Mucosa of descending colon (tissue), 3 donors: Measurements from ENCODE around the gene SLC25A4. TPM values are rescaled to one million over a fixed set of nuclear protein-coding genes. Genes with fewer than 3 reads are reported as not detected.
A peak's percentile ranks its signal among the peaks of the same experiment; 100 is the strongest.

Source experiments
- ATAC-seq: fragments of 200-7000 bp; cut with Tn5 transposase; one replicate; pipeline ENCODE4 v1.9.1; 2020; ENCODE audit warnings: mild to moderate bottlenecking, moderate library complexity
- DNase-seq, 3 donors: peaks; one replicate each; pipeline ENCODE4 v3.0.0-alpha.2; 2020
- H3K36me3 ChIP-seq: fragments of 200-600 bp; one replicate; pipeline ENCODE4 v1.8.0; 2021; ENCODE audit warnings: low read depth, mild to moderate bottlenecking
- H3K4me1 ChIP-seq: fragments of 200-600 bp; one replicate; pipeline ENCODE4 v1.8.0; 2021; ENCODE audit warnings: low read depth, mild to moderate bottlenecking
- H3K4me3 ChIP-seq: fragments of 200-600 bp; one replicate; pipeline ENCODE4 v1.8.0; 2021; ENCODE audit warnings: mild to moderate bottlenecking
- H3K9me3 ChIP-seq: fragments of 200-600 bp; one replicate; pipeline ENCODE4 v1.8.0; 2021; ENCODE audit warnings: mild to moderate bottlenecking
- intact Hi-C, 2 donors: fragments of 100-400 bp; cut with DNase I in 1 of 2; cut with micrococcal nuclease in 1 of 2; formaldehyde crosslinking; loops; one replicate each; pipeline versions ENCODE4 v1.11.0 to v1.11.1; 2022; cut with DNase I, micrococcal nuclease
- long read RNA-seq, 2 donors: library from polyadenylated mRNA; unstranded; transcript quantifications; one replicate each; pipeline ENCODE4 v2.0.0, GENCODE V29; 2019 to 2021
- total RNA-seq, 3 donors: library from RNA; stranded (reverse); fragmentation: NEBNext Ultra II Directional in 2 of 3; extraction: Animal tissue kit (Norgen Biotek cat#: 25700) in 2 of 3; gene quantifications; one replicate each; pipeline versions ENCODE4 v1.2.1 to v1.2.4, GENCODE V29; 2021 to 2023
- TF ChIP-seq, protein P1 (sequence below): fragments of 200-600 bp; IDR thresholded peaks from one replicate; pipeline ENCODE4 v1.8.0; 2022; ENCODE audit warnings: antibody characterized with exemption, mild to moderate bottlenecking
- donor health status: DM: no; HTN: no; CAD: no; lungs with moderate emphysema.
- donor health status: DM: no; HTN: no; CAD: no.
- donor health status: DM: no; HTN: yes; CAD: no.

Gene SLC25A4
- 100 to 1,000 TPM in 1 of 3 donors, 10 to 100 TPM in 2; 30.6 to 115 (median 31.9) TPM for total RNA-seq
- long read RNA-seq, donor 1, full-length matches to known transcripts: 876 of 938 reads
- long read RNA-seq, donor 1, partial matches to known transcripts: 21 of 938 reads
- long read RNA-seq, donor 1, other reads (novel, unspliced or antisense): 41 of 938 reads
- long read RNA-seq, donor 2, full-length matches to known transcripts: 176 of 194 reads
- long read RNA-seq, donor 2, partial matches to known transcripts: 5 of 194 reads
- long read RNA-seq, donor 2, other reads (novel, unspliced or antisense): 13 of 194 reads

DNA sequence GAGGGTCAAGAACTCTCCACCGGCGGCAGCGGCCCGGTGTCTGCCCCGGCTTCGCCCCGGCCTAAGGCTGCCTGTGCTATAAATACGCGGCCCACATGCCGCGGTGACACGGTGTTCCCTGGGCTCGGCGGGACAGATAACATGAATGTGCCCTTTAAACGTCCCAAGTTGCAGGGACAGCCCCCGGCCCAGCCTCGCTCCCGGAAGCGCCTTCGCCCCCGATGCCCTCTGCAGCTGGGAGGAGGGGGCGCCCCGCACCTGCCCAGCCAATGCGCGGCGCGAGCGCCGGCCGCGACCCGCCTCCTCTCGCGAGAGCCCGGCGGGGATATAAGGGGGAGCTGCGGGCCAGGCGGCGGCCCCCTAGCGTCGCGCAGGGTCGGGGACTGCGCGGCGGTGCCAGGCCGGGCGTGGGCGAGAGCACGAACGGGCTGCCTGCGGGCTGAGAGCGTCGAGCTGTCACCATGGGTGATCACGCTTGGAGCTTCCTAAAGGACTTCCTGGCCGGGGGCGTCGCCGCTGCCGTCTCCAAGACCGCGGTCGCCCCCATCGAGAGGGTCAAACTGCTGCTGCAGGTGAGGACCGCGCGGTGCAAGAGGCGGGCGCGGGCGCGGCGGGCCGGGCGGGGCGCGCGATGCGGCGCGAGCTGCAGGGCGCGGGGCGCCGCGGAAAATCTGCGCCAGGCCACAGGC lies at the start of gene SLC25A4:
SLC25A4 (plus strand) TSS at position 355 of the 689 bp plus-strand sequence; CDS start at position 462, 107 bp downstream.
- ATAC-seq (peak; percentile 98), DNase-seq (peak; percentile 88 to 94 (median 90))
- Histone ChIP-seq H3K4me3 (peak within 1 kb of the TSS; percentile 39), H3K4me1 (peaks cover 6% of the 10 kb centered on the region), H3K36me3 (no peaks in the 10 kb centered on the region), H3K9me3 (no peaks in the 10 kb centered on the region)
- TF ChIP-seq, protein P1, sequence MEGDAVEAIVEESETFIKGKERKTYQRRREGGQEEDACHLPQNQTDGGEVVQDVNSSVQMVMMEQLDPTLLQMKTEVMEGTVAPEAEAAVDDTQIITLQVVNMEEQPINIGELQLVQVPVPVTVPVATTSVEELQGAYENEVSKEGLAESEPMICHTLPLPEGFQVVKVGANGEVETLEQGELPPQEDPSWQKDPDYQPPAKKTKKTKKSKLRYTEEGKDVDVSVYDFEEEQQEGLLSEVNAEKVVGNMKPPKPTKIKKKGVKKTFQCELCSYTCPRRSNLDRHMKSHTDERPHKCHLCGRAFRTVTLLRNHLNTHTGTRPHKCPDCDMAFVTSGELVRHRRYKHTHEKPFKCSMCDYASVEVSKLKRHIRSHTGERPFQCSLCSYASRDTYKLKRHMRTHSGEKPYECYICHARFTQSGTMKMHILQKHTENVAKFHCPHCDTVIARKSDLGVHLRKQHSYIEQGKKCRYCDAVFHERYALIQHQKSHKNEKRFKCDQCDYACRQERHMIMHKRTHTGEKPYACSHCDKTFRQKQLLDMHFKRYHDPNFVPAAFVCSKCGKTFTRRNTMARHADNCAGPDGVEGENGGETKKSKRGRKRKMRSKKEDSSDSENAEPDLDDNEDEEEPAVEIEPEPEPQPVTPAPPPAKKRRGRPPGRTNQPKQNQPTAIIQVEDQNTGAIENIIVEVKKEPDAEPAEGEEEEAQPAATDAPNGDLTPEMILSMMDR: peak; percentile 20
- intact Hi-C loops: no loop called here

DNA sequence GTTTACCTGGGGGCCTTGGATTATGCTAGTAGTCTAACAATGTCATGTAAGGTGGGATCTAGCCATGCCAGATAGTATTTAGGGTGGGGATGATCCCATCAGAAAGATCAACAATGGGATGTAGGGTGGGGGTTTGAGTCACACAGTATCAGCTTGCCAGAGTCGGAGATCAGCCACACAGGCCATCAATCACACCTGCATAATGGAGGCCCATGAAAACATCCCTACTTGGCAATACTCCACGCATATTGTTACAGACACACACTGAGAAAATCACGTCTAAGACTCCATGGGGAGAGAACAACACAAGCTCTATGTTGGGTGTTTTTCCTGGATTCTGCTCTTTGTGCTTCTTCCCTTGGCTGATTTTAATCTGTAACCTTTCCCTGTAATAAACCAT lies 49.5 kb upstream of the SLC25A4 start:
- H3K36me3 ChIP-seq: no peaks in the 10 kb centered on the region
- TF ChIP-seq, protein P1: no peak
- DNase-seq (no peak), ATAC-seq (no peak)
- H3K4me1 ChIP-seq: no peaks in the 10 kb centered on the region
- H3K4me3 ChIP-seq: no peak overlapping the region
- no peaks in the 10 kb centered on the region for H3K9me3 ChIP-seq
- intact Hi-C loops: no loop called here

DNA sequence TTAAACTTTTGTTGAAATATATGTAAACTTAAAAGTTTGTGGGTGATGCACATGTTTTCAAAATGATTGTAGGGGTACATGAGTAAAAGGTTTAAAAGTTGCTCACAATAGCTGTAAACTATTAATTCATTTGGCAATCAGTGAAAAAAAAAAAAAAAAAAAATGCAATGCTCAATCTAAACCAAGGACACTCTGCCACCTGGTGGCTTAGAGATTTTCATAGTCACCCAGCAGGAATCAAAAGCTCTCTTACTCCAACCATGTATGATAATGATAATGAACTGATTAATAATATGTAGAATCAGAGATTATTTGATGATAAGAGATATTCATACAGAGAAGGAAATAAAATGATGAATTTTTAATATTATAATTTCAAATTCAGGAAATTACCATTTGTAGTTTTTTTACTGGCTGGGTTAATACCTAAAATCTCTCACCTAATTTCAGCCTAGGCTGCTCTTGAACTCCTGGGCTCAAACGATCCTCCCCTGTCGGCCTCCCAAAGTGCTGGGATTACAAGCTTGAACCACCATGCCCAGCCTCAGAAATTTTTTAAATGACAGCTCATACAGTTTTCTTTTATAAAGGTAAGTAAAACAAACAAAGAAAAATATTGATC lies 46.9 kb upstream of the SLC25A4 start:
- Histone ChIP-seq H3K4me3 (no peak overlapping the region), H3K36me3 (no peaks in the 10 kb centered on the region), H3K9me3 (no peaks in the 10 kb centered on the region), H3K4me1 (no peaks in the 10 kb centered on the region)
- intact Hi-C loops: no loop called here
- peak in 1 of 3 donors; percentile 84 for DNase-seq
- TF ChIP-seq, protein P1: no peak
- ATAC-seq: no peak

DNA sequence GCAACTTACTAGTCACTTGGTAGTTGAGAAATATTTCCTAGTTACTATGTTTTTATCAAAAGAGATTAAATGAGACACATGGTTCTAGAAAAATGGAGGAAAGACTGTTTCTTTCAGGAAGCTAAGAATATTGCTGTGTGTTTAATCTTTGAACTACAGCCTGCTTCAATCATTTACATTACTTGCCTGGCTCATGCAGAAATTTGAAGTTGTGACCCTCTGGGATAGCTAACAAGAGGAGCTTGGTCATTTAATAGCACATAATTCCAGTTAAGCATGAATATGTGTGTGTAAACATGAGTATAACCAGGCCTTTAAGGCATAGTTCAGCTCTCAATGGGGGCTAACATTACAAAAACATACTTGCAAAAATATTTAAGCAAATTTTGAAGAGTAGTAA lies 44.6 kb upstream of the SLC25A4 start:
- Histone ChIP-seq H3K4me1 (no peaks in the 10 kb centered on the region), H3K4me3 (no peak overlapping the region), H3K9me3 (no peaks in the 10 kb centered on the region), H3K36me3 (no peaks in the 10 kb centered on the region)
- no peak for ATAC-seq
- TF ChIP-seq, protein P1: no peak
- no peak for DNase-seq
- intact Hi-C loops: no loop called here

DNA sequence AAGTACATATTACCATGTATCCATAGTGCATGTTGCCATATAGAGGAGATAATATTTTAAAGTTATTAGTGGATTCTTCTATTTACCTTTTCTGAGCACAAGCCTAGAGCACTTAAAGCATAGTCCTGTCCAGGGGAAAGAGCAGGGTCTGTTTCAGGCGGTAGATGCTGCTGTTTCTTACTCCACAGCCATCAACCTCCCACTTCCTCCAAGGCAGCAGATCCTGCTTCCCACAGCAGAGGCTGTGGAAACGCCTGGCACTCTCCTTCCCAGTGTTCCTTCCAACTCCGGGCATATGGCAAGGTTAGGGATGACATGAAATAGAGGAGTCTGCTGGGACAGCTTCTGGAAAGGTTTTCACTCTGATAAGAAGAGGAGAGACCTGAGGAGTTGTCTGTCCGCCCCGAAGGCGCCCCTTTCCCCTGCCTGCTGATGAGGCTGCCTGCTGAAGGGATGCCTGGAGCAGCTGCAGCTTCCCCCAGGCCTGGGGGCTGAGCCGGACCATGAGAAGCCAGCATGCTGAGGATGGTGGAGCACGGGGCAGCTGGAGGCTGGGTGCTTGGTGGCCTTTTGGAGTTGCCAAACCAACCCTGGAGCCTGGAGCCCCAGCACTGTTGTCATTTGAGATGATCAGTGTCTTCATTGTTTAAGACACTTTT lies 43.9 kb upstream of the SLC25A4 start:
- DNase-seq: no peak
- Histone ChIP-seq H3K4me3 (no peak overlapping the region), H3K9me3 (no peaks in the 10 kb centered on the region), H3K4me1 (no peaks in the 10 kb centered on the region), H3K36me3 (no peaks in the 10 kb centered on the region)
- TF ChIP-seq, protein P1: no peak
- ATAC-seq: no peak
- intact Hi-C loops: no loop called here
